Kidney epithelial cell (primary cell): ENCODE results near the gene RSAD2. TPM values are rescaled to one million over a fixed set of nuclear protein-coding genes. Genes with fewer than 3 reads are reported as not detected.
"Not testable (repeated sequence)": the region's sequence is repeated elsewhere in the genome, so short reads cannot be mapped to it uniquely, and the experiment has no call there.

ENCODE experiments used
- DNase-seq: peaks from one replicate; pipeline ENCODE4 v3.0.0-alpha.2; 2010; ENCODE audit warnings: low read depth
- H3K27me3 ChIP-seq: 2 replicates; pipeline ENCODE4 v1.6.0; 2011; ENCODE audit warnings: low read length; ENCODE audit not compliant: control insufficient read depth, insufficient read depth
- H3K36me3 ChIP-seq: 2 replicates; pipeline ENCODE4 v1.5.1; 2011; ENCODE audit warnings: low read length; ENCODE audit not compliant: control insufficient read depth, insufficient read depth
- H3K4me3 ChIP-seq: 2 replicates; pipeline ENCODE4 v1.5.1; 2011; ENCODE audit warnings: low read depth, mild to moderate bottlenecking, control low read depth, low read length
- total RNA-seq: library from RNA; depleted of rRNA; stranded (reverse); fragments of >200 nt; gene quantifications from 2 replicates; pipeline ENCODE4 v1.2.3, GENCODE V29; 2015
- TF ChIP-seq, protein P1 (sequence below): IDR thresholded peaks from 2 replicates; pipeline ENCODE4 v1.5.1; 2011; ENCODE audit warnings: mild to moderate bottlenecking, moderate library complexity, low read length, control low read depth, inconsistent platforms; ENCODE audit not compliant: insufficient read depth, poor library complexity, severe bottlenecking

RSAD2 gene
- total RNA-seq, 1 donor from 2014 or later = 3.6 TPM

DNA sequence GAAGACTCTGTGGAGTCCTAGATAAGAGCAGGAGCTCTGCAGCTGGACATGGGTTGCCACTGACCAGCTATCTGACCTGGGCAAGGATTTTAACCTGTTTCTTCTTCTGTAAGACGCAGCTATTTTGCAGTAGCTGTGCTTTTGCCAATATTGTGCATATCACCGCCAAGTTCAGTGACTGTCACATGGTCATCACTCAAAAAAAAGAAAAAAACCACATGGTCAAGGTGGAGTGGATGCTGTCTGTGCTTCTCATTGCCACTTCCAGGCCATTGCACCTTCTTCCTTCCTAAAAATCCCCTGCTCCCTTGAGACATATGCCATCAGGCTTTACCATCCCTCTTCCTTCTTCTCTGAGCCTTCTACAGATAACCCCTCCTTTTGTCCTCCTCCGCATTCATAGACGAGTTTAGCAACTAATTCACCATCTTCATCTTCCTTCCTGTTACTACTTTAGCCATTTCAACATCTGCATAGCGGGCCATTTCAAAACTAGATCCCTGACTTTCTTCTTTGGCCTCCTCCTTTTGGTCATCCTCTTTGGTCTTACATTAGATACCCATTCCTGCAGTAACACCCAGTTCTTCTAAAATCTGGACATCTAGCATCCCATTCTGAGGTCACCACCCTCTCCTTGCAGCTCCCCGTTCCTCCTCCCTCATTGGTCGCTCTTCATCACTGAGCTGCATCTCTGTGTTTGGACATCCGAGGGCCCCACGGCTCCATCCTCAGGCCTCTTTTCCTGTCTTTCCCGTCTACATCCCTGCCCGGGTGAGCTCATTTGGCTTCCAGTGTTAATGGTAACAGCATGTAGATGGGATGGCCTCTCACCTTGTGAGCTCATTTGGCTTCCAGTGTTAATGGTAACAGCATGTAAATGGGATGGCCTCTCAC, 57.4 kb downstream of the RSAD2 start:
- Histone ChIP-seq H3K4me3 (no peak overlapping the region), H3K27me3 (no peaks in the 10 kb centered on the region), H3K36me3 (no peaks in the 10 kb centered on the region)
- TF ChIP-seq, protein P1, sequence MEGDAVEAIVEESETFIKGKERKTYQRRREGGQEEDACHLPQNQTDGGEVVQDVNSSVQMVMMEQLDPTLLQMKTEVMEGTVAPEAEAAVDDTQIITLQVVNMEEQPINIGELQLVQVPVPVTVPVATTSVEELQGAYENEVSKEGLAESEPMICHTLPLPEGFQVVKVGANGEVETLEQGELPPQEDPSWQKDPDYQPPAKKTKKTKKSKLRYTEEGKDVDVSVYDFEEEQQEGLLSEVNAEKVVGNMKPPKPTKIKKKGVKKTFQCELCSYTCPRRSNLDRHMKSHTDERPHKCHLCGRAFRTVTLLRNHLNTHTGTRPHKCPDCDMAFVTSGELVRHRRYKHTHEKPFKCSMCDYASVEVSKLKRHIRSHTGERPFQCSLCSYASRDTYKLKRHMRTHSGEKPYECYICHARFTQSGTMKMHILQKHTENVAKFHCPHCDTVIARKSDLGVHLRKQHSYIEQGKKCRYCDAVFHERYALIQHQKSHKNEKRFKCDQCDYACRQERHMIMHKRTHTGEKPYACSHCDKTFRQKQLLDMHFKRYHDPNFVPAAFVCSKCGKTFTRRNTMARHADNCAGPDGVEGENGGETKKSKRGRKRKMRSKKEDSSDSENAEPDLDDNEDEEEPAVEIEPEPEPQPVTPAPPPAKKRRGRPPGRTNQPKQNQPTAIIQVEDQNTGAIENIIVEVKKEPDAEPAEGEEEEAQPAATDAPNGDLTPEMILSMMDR = no peak
- DNase-seq = no peak

GRCh38 chr2:6935652-6936020, 58.1 kb downstream of the RSAD2 start:
- not testable (repeated sequence) for H3K4me3 ChIP-seq, H3K36me3 ChIP-seq, DNase-seq, H3K27me3 ChIP-seq

GRCh38 chr2:6937157-6937556, 59.6 kb downstream of the RSAD2 start:
- Histone ChIP-seq H3K4me3 (no peak overlapping the region), H3K27me3 (no peaks in the 10 kb centered on the region), H3K36me3 (no peaks in the 10 kb centered on the region)
- no peak for DNase-seq
- TF ChIP-seq, protein P1 = no peak

GRCh38 chr2:6937582-6937981, 60.0 kb downstream of the RSAD2 start:
- H3K27me3 ChIP-seq = no peaks in the 10 kb centered on the region
- DNase-seq = no peak
- no peaks in the 10 kb centered on the region for H3K36me3 ChIP-seq
- H3K4me3 ChIP-seq = no peak overlapping the region
- TF ChIP-seq, protein P1 = no peak

GRCh38 chr2:6939071-6939470, 61.5 kb downstream of the RSAD2 start:
- Histone ChIP-seq H3K36me3 (no peaks in the 10 kb centered on the region), H3K27me3 (no peaks in the 10 kb centered on the region), H3K4me3 (no peak overlapping the region)
- TF ChIP-seq, protein P1 = no peak
- no peak for DNase-seq

DNA sequence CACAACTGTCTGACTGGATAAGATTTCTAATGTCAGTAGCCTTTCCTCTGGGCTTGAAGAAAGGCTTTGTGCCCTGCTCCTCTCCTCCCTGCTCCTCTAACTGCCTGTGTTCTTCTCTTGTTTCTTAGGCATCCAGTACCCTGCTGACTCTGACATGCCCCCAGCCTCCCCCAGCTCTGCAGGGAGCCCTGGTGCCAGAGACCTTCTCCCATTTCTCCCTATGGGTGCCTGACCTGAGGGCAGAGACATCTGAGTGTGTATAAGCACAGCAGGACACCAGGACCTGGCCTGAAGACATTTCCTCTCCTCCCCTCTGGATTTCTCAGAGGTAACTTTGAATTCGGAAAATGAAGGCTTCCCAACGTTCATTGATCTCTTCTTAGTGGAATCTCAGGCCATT, 63.2 kb downstream of the RSAD2 start:
- TF ChIP-seq, protein P1 = no peak
- no peak overlapping the region for H3K4me3 ChIP-seq
- DNase-seq = no peak
- H3K27me3 ChIP-seq = no peaks in the 10 kb centered on the region
- no peaks in the 10 kb centered on the region for H3K36me3 ChIP-seq
